ENCODE data around the gene PRKX.
"Not testable (repeated sequence)": the region's sequence is repeated elsewhere in the genome, so short reads cannot be mapped to it uniquely, and the experiment has no call there.

Gene PRKX

DNA sequence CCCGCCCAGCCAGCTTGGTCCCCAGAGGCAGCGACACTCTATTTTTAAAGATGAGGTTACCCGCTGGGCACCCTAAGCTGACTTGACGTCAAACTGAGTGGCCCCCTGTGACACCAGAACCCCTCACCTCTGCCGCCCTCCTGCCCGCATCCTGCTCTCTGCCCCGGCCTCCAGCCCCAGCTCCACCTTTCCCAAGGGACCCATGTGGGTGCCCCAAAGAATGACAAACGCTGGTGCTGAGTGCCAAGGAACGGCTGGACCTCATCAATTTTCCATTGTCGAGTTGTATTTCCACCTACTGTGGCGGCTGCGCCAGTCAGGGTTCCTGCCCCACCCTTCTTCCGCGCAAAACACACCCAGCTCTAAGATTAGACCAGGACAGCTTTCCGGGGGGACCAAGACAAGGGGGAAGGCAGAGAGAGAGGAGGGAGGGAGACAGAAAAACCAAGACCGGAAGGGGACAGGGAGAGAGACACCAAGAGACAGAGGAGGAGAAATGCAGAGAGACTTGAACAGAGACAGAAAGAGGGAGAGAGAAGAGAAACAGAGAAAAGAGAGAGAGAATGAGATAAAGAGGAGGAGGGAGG, 2.0 kb downstream of the PRKX start:
- no peak for DNase-seq (ENCODE audit: low spot score)

GRCh38 chrX:3707673-3708274, 5.7 kb downstream of the PRKX start:
- not testable (repeated sequence) for DNase-seq (ENCODE audit: low spot score)

GRCh38 chrX:3706481-3706880, 7.0 kb downstream of the PRKX start:
- DNase-seq (ENCODE audit: low spot score) = no peak

GRCh38 chrX:3703251-3703650, 10.2 kb downstream of the PRKX start:
- DNase-seq (ENCODE audit: low spot score) = not testable (repeated sequence)

DNA sequence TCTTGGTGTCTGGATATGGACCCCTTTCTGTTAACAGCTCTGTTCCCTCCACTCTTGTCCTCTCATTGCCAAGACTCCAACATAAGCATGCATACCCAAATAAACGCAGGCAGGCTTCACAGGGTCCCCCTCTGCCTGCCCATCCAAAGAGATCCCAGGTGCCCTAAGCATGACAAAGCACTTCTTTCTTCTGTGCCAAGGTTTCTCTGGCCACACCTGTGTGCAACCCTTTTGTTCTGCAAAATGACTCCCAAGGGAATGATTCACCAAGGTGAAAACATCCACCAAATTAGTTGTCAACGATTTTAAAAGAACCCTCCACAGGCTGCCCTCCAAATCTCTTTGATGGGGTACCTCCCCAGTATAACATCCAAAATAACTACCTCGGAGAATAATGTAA, 11.4 kb downstream of the PRKX start:
- not testable (repeated sequence) for DNase-seq (ENCODE audit: low spot score)

DNA sequence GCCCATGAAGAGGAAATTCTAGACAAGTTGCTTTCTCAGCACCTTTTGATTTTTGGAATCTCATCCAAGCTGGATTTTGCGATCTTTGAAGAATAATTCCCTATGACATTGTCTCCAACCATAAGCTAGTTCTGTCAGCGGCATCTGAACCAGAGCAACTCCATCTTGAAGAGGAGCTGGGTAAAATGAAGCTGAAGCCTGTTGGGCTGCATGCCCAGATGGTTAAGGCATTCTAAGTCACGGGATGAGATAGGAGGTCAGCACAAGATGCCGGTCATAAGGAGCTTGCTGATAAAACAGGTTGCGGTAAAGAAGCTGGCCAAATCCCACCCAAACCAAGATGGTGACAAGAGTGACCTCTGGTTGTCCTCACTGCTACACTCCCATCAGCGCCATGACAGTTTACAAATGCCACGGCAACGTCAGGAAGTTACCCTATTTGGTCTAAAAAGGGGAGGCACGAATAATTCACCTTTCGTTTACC, 12.0 kb downstream of the PRKX start:
- DNase-seq (ENCODE audit: low spot score) = not testable (repeated sequence)

DNA sequence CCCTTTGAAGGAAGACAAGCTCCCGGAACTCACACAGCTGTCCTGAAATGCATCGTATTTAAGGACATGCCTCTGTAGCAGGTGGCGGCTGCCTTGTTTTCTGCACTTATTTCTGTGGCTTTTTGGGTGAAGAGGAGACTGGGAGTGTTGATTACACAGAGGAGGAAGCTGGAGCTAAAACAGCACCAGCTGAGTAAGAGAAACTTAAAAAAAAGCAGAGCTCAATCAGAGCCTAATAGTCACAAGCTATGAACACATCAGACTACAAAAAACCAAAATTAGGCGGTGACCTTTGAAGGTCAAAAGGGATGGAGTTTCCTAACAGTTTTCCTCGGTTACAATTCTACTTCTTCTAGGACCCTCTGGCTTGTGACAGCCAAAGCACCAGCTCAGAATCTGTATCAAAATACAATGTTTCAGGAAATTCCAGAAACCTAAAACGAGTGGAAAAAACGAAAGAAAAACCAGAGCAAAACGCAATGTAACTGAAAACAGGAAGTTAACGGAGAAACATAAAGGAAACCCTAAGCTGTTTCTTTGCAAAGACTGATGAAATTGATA, 13.5 kb downstream of the PRKX start:
- DNase-seq (ENCODE audit: low spot score) = no peak

DNA sequence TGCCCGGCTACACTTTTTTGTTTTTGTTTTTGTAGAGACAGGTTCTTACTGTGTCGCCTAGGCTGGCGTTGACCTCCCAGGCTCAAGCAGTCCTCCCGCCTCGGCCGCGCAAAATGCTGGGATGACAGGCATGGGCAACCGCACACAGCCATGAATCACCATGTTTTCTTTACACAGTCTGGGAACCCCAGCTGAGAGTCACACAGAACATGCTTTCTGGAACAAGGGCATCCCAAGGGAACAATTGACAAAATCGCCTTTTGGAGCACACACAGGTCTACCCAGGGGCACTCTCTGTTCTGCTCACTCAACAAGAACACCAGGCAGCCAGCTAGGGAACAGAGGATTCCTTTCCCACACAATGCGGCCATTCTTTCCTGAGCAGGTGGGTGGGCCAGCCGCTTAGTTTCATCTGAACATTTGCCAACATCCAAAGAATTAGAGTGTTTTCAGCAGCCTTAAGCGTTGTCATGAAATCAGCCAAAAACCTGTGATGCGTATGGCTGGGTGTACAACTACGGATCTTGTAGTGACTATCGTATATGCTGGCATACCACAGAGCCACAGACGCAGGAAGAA, 15.7 kb downstream of the PRKX start:
- DNase-seq (ENCODE audit: low spot score) = no peak

- no peak for DNase-seq (ENCODE audit: low spot score)
Measured at GRCh38 chrX:3697220-3697684, 16.2 kb downstream of the PRKX start.

GRCh38 chrX:3695536-3695935, 17.9 kb downstream of the PRKX start:
- no peak for DNase-seq (ENCODE audit: low spot score)

- DNase-seq (ENCODE audit: low spot score) = no peak
Measured at GRCh38 chrX:3690140-3690539, 23.3 kb downstream of the PRKX start.

- DNase-seq (ENCODE audit: low spot score) = not testable (repeated sequence)
Measured at GRCh38 chrX:3683236-3683635, 30.2 kb downstream of the PRKX start.

GRCh38 chrX:3680459-3680858, 33.0 kb downstream of the PRKX start:
- no peak for DNase-seq (ENCODE audit: low spot score)

- no peak for DNase-seq (ENCODE audit: low spot score)
Measured at GRCh38 chrX:3679669-3680068, 33.8 kb downstream of the PRKX start.

- no peak for DNase-seq (ENCODE audit: low spot score)
Measured at GRCh38 chrX:3678328-3678727, 35.1 kb downstream of the PRKX start.

DNA sequence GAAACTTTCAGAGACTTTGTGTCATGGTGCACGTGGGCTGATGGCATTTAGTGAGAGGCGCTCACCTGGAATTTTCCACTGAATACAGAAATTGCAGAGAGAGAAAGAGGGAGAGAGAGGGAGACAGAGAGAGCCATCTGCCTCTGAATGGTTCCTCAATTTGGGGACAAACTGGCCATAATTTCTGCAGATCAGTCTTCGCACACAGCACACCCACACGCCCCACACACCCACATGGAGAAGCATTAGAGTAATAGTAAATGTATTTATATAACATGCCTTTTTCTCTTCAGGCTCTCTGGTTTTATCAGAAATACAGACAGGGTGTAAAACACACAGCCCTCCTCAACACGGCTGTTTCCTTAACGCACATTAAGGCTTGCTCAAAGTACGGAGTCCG, 38.6 kb downstream of the PRKX start:
- DNase-seq (ENCODE audit: low spot score) = no peak

- no peak for DNase-seq (ENCODE audit: low spot score)
Measured at GRCh38 chrX:3669841-3670475, 43.5 kb downstream of the PRKX start.

GRCh38 chrX:3666975-3667374, 46.5 kb downstream of the PRKX start:
- no peak for DNase-seq (ENCODE audit: low spot score)

DNA sequence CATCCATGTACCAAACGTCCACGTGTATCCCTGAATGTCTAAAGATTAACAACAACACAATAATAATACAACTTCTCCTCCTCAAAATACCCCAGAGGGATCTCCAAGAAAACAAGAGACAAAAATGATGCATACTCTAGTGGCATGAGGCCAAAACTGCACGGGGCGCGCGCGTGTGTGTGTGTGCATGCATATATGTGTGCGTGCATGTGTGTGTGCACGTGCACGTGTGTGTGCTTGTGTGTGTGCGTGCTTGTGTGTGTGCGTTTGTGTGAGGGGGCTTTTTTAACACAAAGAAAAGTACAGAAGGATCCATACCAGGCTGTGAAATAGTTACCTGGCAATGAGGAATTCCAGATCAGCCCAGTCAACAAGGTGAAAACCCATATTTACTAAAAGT, 48.5 kb downstream of the PRKX start:
- no peak for DNase-seq (ENCODE audit: low spot score)

- not testable (repeated sequence) for DNase-seq (ENCODE audit: low spot score)
Measured at GRCh38 chrX:3663576-3664250, 49.7 kb downstream of the PRKX start.

GRCh38 chrX:3659761-3660160, 53.7 kb downstream of the PRKX start:
- DNase-seq (ENCODE audit: low spot score) = no peak

DNA sequence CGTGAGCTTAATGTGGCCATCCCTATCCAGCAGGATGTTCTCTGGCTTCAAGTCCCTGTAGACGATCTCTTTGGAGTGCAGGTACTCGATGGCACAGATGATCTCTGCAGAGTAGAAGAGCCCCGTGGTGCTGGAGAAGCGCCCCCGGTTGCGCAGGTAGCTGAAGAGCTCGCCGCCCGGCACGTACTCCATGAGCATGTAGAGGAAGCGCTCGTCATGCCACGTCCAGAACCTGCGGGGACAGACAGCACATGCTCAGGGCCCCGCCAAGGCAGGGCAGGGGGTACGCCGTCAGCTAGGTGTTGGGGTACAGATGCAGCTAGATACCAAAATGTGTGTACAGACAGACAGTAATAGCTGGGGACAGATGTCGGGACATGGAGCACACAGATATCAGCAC, 58.3 kb downstream of the PRKX start:
- DNase-seq (ENCODE audit: low spot score) = no peak
